GM12864 (cell line): ENCODE measurements around the gene LSP1.
"Not testable (repeated sequence)": the region's sequence is repeated elsewhere in the genome, so short reads cannot be mapped to it uniquely, and the experiment has no call there.

ENCODE experiments used
- DNase-seq: peaks from one replicate; pipeline ENCODE4 v3.0.0-alpha.2; 2011; ENCODE audit warnings: low read depth
- H3K4me3 ChIP-seq: 2 replicates; pipeline ENCODE4 v1.5.1; 2011; ENCODE audit warnings: mild to moderate bottlenecking, low read depth, low read length, control low read depth
- TF ChIP-seq, protein P1 (sequence below): IDR thresholded peaks from 2 replicates; pipeline ENCODE4 v1.5.1; 2011; ENCODE audit warnings: low read depth, mild to moderate bottlenecking, moderate library complexity, low read length, control low read depth, inconsistent platforms; ENCODE audit errors: missing control alignments

The LSP1 gene, protein sequence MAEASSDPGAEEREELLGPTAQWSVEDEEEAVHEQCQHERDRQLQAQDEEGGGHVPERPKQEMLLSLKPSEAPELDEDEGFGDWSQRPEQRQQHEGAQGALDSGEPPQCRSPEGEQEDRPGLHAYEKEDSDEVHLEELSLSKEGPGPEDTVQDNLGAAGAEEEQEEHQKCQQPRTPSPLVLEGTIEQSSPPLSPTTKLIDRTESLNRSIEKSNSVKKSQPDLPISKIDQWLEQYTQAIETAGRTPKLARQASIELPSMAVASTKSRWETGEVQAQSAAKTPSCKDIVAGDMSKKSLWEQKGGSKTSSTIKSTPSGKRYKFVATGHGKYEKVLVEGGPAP

DNA sequence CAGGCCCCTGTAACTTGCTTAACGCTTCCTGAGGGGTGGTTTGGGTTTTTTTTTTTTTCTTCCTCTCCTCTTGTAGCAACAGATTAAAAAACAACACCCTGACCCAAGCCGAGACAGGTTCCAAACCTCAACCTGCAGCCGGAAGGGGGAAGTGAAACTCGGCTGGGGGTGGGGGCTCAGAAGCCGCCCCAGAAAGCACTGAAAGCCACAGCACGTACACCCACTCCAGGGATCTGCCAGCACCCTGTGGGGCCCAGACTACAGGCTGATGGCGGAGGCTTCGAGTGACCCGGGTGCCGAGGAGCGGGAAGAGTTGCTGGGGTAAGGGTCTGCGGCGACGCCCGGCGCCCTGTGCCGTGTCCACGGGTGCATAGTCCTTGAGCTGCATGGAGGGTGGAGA, at the start of gene LSP1:
TSS of gene LSP1 (plus strand) at position 208 of the 400 bp plus-strand sequence. CDS start at position 269, 61 bp downstream.
- TF ChIP-seq, protein P1, sequence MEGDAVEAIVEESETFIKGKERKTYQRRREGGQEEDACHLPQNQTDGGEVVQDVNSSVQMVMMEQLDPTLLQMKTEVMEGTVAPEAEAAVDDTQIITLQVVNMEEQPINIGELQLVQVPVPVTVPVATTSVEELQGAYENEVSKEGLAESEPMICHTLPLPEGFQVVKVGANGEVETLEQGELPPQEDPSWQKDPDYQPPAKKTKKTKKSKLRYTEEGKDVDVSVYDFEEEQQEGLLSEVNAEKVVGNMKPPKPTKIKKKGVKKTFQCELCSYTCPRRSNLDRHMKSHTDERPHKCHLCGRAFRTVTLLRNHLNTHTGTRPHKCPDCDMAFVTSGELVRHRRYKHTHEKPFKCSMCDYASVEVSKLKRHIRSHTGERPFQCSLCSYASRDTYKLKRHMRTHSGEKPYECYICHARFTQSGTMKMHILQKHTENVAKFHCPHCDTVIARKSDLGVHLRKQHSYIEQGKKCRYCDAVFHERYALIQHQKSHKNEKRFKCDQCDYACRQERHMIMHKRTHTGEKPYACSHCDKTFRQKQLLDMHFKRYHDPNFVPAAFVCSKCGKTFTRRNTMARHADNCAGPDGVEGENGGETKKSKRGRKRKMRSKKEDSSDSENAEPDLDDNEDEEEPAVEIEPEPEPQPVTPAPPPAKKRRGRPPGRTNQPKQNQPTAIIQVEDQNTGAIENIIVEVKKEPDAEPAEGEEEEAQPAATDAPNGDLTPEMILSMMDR = no peak
- peak within 1 kb of the TSS; percentile 82 for H3K4me3 ChIP-seq
- DNase-seq = peak; percentile 96

DNA sequence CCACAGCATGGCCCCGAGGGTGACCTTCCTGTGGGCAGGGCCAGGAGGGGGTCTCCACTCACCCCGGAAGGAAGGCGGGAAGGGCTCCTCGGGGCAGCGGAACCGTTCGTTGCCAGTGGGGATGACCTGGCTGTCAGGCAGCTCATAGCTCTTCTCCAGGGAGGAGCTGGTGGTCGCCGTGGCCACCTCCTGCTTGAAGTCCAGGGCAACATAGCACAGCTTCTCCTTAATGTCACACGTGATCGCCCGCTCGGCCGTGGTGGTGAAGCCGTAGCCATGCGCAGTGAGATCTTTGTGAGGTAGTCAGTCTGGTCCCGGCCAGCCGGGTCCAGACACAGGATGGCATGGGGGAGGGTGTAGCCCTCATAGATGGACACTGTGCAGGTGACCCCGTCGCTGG, 49.6 kb upstream of the LSP1 start:
- no peak overlapping the region for H3K4me3 ChIP-seq
- TF ChIP-seq, protein P1 = no peak
- DNase-seq = no peak

DNA sequence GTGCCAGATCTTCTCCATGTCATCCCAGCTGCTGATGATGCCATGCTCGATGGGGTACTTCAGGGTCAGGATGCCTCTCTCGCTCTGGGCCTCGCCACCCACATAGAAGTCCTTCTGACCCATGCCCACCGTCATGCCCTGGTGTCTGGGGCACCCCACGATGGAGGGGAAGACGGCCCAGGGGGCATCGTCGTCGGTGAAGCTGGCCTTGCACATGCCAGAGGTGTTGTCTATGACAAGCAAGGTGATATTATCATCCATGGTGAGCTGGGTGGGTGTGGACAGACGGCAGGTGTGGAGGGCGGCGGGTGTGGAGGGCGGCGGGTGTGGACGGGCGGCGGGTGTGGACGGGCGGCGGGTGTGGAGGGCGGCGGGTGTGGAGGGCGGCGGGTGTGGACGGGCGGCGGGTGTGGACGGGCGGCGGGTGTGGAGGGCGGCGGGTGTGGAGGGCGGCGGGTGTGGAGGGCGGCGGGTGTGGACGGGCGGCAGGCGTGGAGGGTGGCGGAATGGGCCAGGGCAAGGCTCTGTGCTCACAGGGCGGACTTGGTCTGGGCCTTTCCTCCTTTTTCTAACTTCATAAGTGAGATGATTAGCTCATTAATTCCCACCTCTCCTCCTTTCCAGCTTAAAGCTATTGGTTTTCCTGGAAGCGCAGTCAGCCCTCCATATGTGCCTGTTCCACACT, 48.9 kb upstream of the LSP1 start:
- not testable (repeated sequence) for DNase-seq, H3K4me3 ChIP-seq

DNA sequence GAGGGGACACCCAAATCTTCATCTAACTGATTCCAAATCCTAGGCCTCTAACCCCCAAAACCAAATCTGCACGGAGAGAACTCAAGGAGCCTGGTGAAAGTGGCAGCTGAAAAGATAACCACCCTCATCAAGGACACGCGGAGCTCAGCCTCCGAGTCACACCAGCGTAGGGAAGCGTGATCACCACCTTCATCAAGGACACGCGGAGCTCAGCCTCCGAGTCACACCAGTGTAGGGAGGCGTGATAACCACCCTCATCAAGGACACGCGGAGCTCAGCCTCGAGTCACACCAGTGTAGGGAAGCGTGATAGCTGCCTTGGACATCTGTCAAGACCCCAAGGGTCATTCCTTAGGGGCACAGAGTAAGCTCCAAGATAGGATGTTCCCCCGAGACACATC, 47.4 kb upstream of the LSP1 start:
- no peak overlapping the region for H3K4me3 ChIP-seq
- no peak for DNase-seq
- TF ChIP-seq, protein P1 = no peak

DNA sequence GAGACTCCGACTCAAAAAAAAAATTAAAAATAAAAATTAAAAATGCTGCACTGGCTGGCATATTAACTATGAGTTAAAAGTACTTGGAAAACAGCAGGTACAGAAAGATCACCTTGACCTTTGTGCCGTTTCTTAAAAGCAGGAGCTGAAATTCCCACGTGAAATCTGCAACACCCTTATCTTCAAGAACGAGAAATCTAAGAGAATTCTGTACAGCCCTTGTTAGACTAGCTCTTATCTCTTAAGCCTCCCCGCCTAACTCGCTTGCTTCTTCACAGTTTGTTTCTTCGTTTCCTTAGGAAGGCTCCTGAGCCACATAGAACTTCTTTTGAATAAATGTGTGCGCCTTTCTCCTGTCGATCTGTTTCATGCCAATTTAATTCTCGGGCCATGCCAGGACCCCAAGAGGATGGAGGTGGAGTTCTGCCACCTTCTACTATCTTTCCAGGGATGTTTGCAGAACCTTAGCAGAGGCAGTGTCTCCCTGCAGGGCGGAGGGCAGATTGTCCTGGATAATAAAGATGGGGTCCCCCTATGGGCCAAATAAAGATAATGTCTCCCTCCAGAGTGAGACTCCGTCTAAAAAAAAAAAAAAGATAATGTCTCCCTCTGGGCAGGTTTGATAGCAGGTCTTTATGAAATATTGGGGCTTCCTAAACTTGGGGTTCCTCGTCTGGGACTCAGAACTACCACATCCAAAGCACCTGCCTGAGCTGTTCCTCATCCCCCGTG, 45.5 kb upstream of the LSP1 start:
- TF ChIP-seq, protein P1 = no peak
- H3K4me3 ChIP-seq = no peak overlapping the region
- DNase-seq = no peak

DNA sequence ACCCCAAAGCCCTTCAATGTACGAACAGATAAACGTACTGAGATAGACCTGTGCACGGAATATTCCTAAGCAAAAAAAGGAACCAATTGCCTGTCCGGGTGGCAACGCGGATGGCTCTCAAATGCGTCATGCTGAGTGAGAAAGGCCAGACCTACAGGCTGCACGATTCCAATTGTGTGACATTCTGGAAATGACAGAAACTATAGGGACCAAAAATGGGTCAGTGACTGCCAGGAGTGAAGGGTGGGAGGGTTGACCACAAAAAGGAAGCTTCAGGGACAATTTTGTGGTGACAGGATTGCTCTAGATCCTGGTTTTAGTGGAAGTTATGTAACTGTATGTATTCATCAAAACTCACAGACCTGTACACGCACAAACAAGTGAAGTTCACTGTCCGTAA, 42.1 kb upstream of the LSP1 start:
- H3K4me3 ChIP-seq = no peak overlapping the region
- DNase-seq = no peak
- TF ChIP-seq, protein P1 = no peak

DNA sequence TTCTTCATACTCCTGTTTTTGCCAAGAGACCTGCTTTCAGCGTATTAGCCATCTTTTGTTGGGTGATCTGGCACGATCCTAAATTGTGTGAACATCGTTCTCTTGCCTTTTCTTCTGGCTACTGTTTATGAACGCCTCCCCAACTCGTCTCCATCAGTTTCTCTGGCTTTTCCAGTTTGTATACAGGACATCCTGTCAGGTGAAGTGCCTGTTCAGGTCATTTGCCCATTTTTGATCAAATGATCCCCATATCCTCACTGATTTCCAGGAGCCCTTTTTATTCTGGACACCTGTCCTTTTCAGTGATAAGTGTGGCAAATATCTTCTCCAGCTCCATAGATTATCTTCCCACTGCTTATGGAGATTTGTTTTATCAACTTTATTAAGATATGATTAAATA, 40.6 kb upstream of the LSP1 start:
- no peak overlapping the region for H3K4me3 ChIP-seq
- TF ChIP-seq, protein P1 = no peak

More for the DNA sequence above, 40.6 kb upstream of the LSP1 start:
- DNase-seq = no peak
